Measurements from ENCODE around the gene ADAMTS16. TPM values are rescaled to one million over a fixed set of nuclear protein-coding genes. Genes with fewer than 3 reads are reported as not detected.

ADAMTS16 gene
- total RNA-seq, 1 donor from 2014 or later: 4.1 TPM

GRCh38 chr5:5271786-5272321, 131.7 kb downstream of the ADAMTS16 start:
- no peaks in the 10 kb centered on the region for H3K79me2 ChIP-seq (ENCODE audit: low read depth)
- peak; percentile 9 for DNase-seq (ENCODE audit: low spot score)
- H3K27me3 ChIP-seq: no peaks in the 10 kb centered on the region
- H3K9me3 Mint-ChIP-seq: peaks cover 15% of the 10 kb centered on the region
- H3F3A ChIP-seq (ENCODE audit: low read depth): peaks cover 9% of the 10 kb centered on the region
- no peaks in the 10 kb centered on the region for H3K9me3 ChIP-seq (ENCODE audit: low read depth)
- H3K27me3 Mint-ChIP-seq (ENCODE audit: insufficient read depth, low read depth): peaks cover 7% of the 10 kb centered on the region
- peak overlapping the region; percentile 80 for H3K4me3 Mint-ChIP-seq
- peaks cover 46% of the 10 kb centered on the region for H3K4me1 Mint-ChIP-seq
- no peaks in the 10 kb centered on the region for H4K20me1 ChIP-seq (ENCODE audit: low read depth)
- H3K4me2 ChIP-seq: peak overlapping the region; percentile 9
- TF ChIP-seq EZH2 (IDR thresholded peaks at IDR 0.05) (no peak), EZH2phosphoT487 (IDR thresholded peaks at IDR 0.05) (no peak), CTCF (IDR thresholded peaks at IDR 0.05) (no peak)
- H2AFZ ChIP-seq (replicated peaks): peak overlapping the region; percentile 6
- peak overlapping the region; percentile 98 for H3K27ac Mint-ChIP-seq
- peaks cover 13% of the 10 kb centered on the region for H3K4me1 ChIP-seq
- H3K4me3 ChIP-seq: no peak overlapping the region
- peaks cover 11% of the 10 kb centered on the region for H3K36me3 Mint-ChIP-seq
- H3K27ac ChIP-seq: no peak overlapping the region
- no peak overlapping the region for H3K9ac ChIP-seq
- H3K36me3 ChIP-seq: no peaks in the 10 kb centered on the region

GRCh38 chr5:5273398-5273797, 133.3 kb downstream of the ADAMTS16 start:
- no peaks in the 10 kb centered on the region for H4K20me1 ChIP-seq (ENCODE audit: low read depth)
- Mint-ChIP-seq H3K27me3 (ENCODE audit: insufficient read depth, low read depth) (peaks cover 7% of the 10 kb centered on the region), H3K4me1 (peaks cover 50% of the 10 kb centered on the region), H3K27ac (peak overlapping the region; percentile 67), H3K9me3 (peaks cover 8% of the 10 kb centered on the region), H3K36me3 (peaks cover 5% of the 10 kb centered on the region), H3K4me3 (no peak overlapping the region)
- H3F3A ChIP-seq (ENCODE audit: low read depth): peaks cover 9% of the 10 kb centered on the region
- H3K4me1 ChIP-seq: peaks cover 13% of the 10 kb centered on the region
- H3K27me3 ChIP-seq: no peaks in the 10 kb centered on the region
- no peak for TF ChIP-seq EZH2phosphoT487 (IDR thresholded peaks at IDR 0.05)
- TF ChIP-seq CTCF (IDR thresholded peaks at IDR 0.05): no peak
- TF ChIP-seq EZH2 (IDR thresholded peaks at IDR 0.05): no peak
- no peaks in the 10 kb centered on the region for H3K9me3 ChIP-seq (ENCODE audit: low read depth)
- H3K4me2 ChIP-seq: no peak overlapping the region
- DNase-seq (ENCODE audit: low spot score): no peak
- no peaks in the 10 kb centered on the region for H3K36me3 ChIP-seq
- H2AFZ ChIP-seq (replicated peaks): no peak overlapping the region
- no peaks in the 10 kb centered on the region for H3K79me2 ChIP-seq (ENCODE audit: low read depth)
- no peak overlapping the region for H3K4me3 ChIP-seq
- H3K9ac ChIP-seq: no peak overlapping the region
- H3K27ac ChIP-seq: no peak overlapping the region

DNA sequence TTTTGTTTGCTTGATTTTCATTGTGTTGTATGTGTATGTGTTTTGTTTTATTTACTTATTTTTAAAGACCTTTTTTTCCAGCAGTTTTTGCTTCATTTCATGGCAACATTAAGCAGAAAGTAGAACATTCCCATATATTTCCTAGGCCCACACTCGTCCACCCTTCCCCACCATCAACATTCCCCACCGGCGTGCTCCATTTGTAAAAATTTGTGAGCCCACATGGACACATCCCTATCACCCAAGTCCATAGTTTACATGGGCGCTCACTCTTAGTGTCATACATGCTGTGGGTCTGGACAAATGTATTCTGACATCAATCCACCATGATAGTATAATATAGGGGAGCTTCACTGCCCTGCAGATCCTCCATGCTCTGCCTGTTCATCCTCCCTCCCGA, 133.8 kb downstream of the ADAMTS16 start:
- H2AFZ ChIP-seq (replicated peaks): no peak overlapping the region

More for the DNA sequence above, 133.8 kb downstream of the ADAMTS16 start:
- Histone ChIP-seq H3K4me3 (no peak overlapping the region), H3K4me2 (no peak overlapping the region), H3F3A (ENCODE audit: low read depth) (peaks cover 9% of the 10 kb centered on the region), H4K20me1 (ENCODE audit: low read depth) (no peaks in the 10 kb centered on the region), H3K4me1 (peaks cover 17% of the 10 kb centered on the region), H3K27ac (no peak overlapping the region), H3K27me3 (no peaks in the 10 kb centered on the region), H3K9ac (no peak overlapping the region), H3K36me3 (no peaks in the 10 kb centered on the region), H3K9me3 (ENCODE audit: low read depth) (no peaks in the 10 kb centered on the region), H3K79me2 (ENCODE audit: low read depth) (no peaks in the 10 kb centered on the region)
- H3K27me3 Mint-ChIP-seq (ENCODE audit: insufficient read depth, low read depth): peaks cover 5% of the 10 kb centered on the region
- H3K4me1 Mint-ChIP-seq: peaks cover 50% of the 10 kb centered on the region
- H3K36me3 Mint-ChIP-seq: peaks cover 4% of the 10 kb centered on the region
- H3K27ac Mint-ChIP-seq: peak overlapping the region; percentile 43
- H3K4me3 Mint-ChIP-seq: no peak overlapping the region
- TF ChIP-seq CTCF (IDR thresholded peaks at IDR 0.05) (no peak), EZH2 (IDR thresholded peaks at IDR 0.05) (no peak), EZH2phosphoT487 (IDR thresholded peaks at IDR 0.05) (no peak)
- H3K9me3 Mint-ChIP-seq: peaks cover 6% of the 10 kb centered on the region
- no peak for DNase-seq (ENCODE audit: low spot score)

Measured in neural progenitor cell (in vitro differentiated cells).